Measurements from ENCODE around the gene PPP2R1B. TPM values are rescaled to one million over a fixed set of nuclear protein-coding genes. Genes with fewer than 3 reads are reported as not detected.

Gene PPP2R1B
- total RNA-seq, 1 experiment from 2014 or later = 105 TPM

- no CpG with 5 or more reads among the region's 2 CpGs for WGBS (ENCODE audit: extremely low coverage, insufficient read length, low lambda C conversion rate)
- Mint-ChIP-seq H3K27me3 (ENCODE audit: low read depth) (no peaks in the 10 kb centered on the region), H3K4me1 (no peaks in the 10 kb centered on the region), H3K4me3 (no peak overlapping the region), H3K9me3 (no peaks in the 10 kb centered on the region), H3K36me3 (ENCODE audit: insufficient read depth in 1 of 3, low read depth in 3 of 3) (peaks cover 0 to 4% (median 0%) of the 10 kb centered on the region in 3 experiments; a peak in 2 of 7 replicates), H3K27ac (no peak overlapping the region)
- Histone ChIP-seq H4K20me1 (ENCODE audit: control insufficient read depth, insufficient read depth, insufficient read length) (no peaks in the 10 kb centered on the region), H3K27me3 (ENCODE audit: insufficient read depth, low read length) (no peaks in the 10 kb centered on the region), H3K79me1 (ENCODE audit: insufficient read depth, low read depth, low read length, poor library complexity, severe bottlenecking) (no peaks in the 10 kb centered on the region), H3K14ac (ENCODE audit: insufficient read depth, low read length) (no peak overlapping the region), H3K9ac (ENCODE audit: extremely low read depth, insufficient read length, low read length) (no peak overlapping the region), H2BK15ac (ENCODE audit: low read depth, low read length) (no peak overlapping the region), H3K56ac (ENCODE audit: insufficient read length, low read depth, low read length) (no peak overlapping the region), H4K91ac (ENCODE audit: insufficient read length, low read depth, low read length) (no peak overlapping the region), H2BK5ac (ENCODE audit: insufficient read length, low read length) (no peak overlapping the region), H2BK120ac (ENCODE audit: low read depth, low read length, poor library complexity, severe bottlenecking) (no peak overlapping the region), H3K4me1 (ENCODE audit: insufficient read depth, low read length) (no peaks in the 10 kb centered on the region), H2BK12ac (ENCODE audit: insufficient read length, low read depth, low read length) (no peak overlapping the region), H3K4me2 (ENCODE audit: insufficient read depth, insufficient read length, low read length) (no peak overlapping the region), H3K9me3 (ENCODE audit: control insufficient read depth, low read depth, low read length) (no peaks in the 10 kb centered on the region), H3K18ac (ENCODE audit: insufficient read length, low read depth, low read length) (no peak overlapping the region), H3K23me2 (ENCODE audit: insufficient read length, low read depth, low read length, poor library complexity, severe bottlenecking) (no peaks in the 10 kb centered on the region), H3K4ac (ENCODE audit: low read depth, low read length) (no peak overlapping the region), H3K23ac (ENCODE audit: insufficient read length, low read depth, low read length) (no peak overlapping the region), H3K79me2 (ENCODE audit: insufficient read depth, low read length) (no peaks in the 10 kb centered on the region), H2AFZ (ENCODE audit: low read length) (no peak overlapping the region), H3K27ac (ENCODE audit: insufficient read length, low read depth, low read length) (no peak overlapping the region), H4K8ac (replicated peaks; ENCODE audit: insufficient read length, low read depth, low read length) (no peak overlapping the region), H2AK5ac (ENCODE audit: insufficient read length, low read length) (no peak overlapping the region), H3T11ph (ENCODE audit: low read length) (no peak overlapping the region), H2BK20ac (ENCODE audit: low read depth, low read length, poor library complexity, severe bottlenecking) (no peak overlapping the region), H4K5ac (ENCODE audit: insufficient read length, low read depth, low read length) (no peak overlapping the region)
- DNase-seq = no peak
- no peak for TF ChIP-seq CTCF (conservative IDR thresholded peaks at IDR 0.05)
Measured at GRCh38 chr11:111788051-111788450, 21.9 kb upstream of the PPP2R1B start.
